ENCODE data around the gene TMCO2.

The TMCO2 gene

GRCh38 chr1:40273547-40274166, 25.9 kb downstream of the TMCO2 start:
- Histone ChIP-seq H3K4me3 (ENCODE audit: low read length) (no peak overlapping the region), H3K4me1 (ENCODE audit: control insufficient read depth, insufficient read depth, low read length) (peaks cover 6% of the 10 kb centered on the region), H3K9ac (ENCODE audit: low read length) (no peak overlapping the region), H3K36me3 (ENCODE audit: control insufficient read depth, insufficient read depth, low read length, severe bottlenecking) (peaks cover 72% of the 10 kb centered on the region), H3K27me3 (replicated peaks; ENCODE audit: control insufficient read depth, insufficient read depth, low read length) (no peaks in the 10 kb centered on the region), H3K9me3 (ENCODE audit: control insufficient read depth, low read length) (no peaks in the 10 kb centered on the region)
- DNase-seq (ENCODE audit: low read depth) = no peak

- H3K9me3 ChIP-seq (ENCODE audit: control insufficient read depth, low read length) = no peaks in the 10 kb centered on the region
- peaks cover 6% of the 10 kb centered on the region for H3K4me1 ChIP-seq (ENCODE audit: control insufficient read depth, insufficient read depth, low read length)
- DNase-seq (ENCODE audit: low read depth) = no peak
- H3K9ac ChIP-seq (ENCODE audit: low read length) = no peak overlapping the region
- H3K36me3 ChIP-seq (ENCODE audit: control insufficient read depth, insufficient read depth, low read length, severe bottlenecking) = peaks cover 74% of the 10 kb centered on the region
- no peaks in the 10 kb centered on the region for H3K27me3 ChIP-seq (replicated peaks; ENCODE audit: control insufficient read depth, insufficient read depth, low read length)
- H3K4me3 ChIP-seq (ENCODE audit: low read length) = no peak overlapping the region
These were observed 26.6 kb downstream of the TMCO2 start for GRCh38 chr1:40274331-40274730.

DNA sequence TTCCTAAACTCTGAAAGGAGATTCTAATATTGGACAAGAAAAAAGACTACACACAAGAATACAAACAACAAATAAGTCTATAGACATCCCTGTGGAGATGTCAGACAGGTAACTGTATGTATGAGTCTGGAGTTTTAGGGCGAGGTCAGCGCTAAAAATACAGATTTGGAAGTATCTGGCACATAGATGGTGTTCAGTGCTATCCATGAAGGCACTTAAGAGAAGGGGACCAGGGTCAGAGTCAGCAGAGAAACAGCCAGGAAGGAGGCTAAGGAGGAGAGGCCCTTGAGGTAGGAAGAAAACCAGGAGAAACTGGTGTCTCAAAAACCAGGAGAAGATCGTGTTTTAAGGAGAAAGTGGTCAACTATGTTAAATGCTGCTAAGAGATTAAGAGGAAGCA, 28.4 kb downstream of the TMCO2 start:
- Histone ChIP-seq H3K9me3 (ENCODE audit: control insufficient read depth, low read length) (no peaks in the 10 kb centered on the region), H3K4me1 (ENCODE audit: control insufficient read depth, insufficient read depth, low read length) (no peaks in the 10 kb centered on the region), H3K9ac (ENCODE audit: low read length) (no peak overlapping the region), H3K4me3 (ENCODE audit: low read length) (no peak overlapping the region), H3K27me3 (replicated peaks; ENCODE audit: control insufficient read depth, insufficient read depth, low read length) (no peaks in the 10 kb centered on the region), H3K36me3 (ENCODE audit: control insufficient read depth, insufficient read depth, low read length, severe bottlenecking) (peaks cover 67% of the 10 kb centered on the region)
- no peak for DNase-seq (ENCODE audit: low read depth)

DNA sequence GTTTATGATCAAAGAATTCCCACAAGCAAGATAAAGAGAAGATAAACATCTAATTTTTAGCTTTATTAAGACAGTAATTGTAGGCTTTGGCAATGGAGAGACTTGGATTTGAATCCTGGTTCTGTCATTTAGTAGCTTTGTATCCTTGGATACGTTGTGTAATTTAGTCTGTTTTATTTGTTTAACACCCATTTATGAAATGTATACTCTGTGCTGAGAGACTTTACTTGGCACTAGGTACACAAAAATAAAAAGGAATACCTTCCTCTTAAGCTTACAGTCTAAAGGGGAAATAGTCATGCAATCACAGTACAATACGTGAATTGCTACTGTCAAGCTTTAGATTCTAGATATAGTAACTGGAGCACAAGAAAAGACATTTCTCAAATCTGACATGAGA, 34.1 kb downstream of the TMCO2 start:
- H3K4me1 ChIP-seq (ENCODE audit: control insufficient read depth, insufficient read depth, low read length) = no peaks in the 10 kb centered on the region
- no peaks in the 10 kb centered on the region for H3K9me3 ChIP-seq (ENCODE audit: control insufficient read depth, low read length)
- H3K9ac ChIP-seq (ENCODE audit: low read length) = no peak overlapping the region
- no peak for DNase-seq (ENCODE audit: low read depth)
- H3K36me3 ChIP-seq (ENCODE audit: control insufficient read depth, insufficient read depth, low read length, severe bottlenecking) = peaks cover 55% of the 10 kb centered on the region
- no peak overlapping the region for H3K4me3 ChIP-seq (ENCODE audit: low read length)
- H3K27me3 ChIP-seq (replicated peaks; ENCODE audit: control insufficient read depth, insufficient read depth, low read length) = no peaks in the 10 kb centered on the region

DNA sequence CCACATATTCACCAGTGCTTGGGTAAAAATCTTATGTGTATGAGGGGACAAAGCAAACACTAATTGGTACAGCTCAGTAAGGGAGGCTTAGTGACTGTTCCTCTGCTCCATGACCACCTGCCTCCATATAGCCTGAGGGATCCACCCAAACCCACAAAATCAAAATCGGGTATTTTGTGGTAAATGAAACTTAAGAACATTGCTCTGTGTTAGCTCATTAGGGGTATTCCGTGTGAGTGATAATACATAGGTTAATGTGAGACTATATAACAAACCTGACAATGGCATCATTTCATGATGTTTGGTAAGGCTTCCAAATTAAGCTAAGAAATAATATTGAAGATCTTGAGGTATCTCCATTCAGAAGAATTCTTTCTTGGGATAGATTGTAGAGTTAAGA, 43.6 kb downstream of the TMCO2 start:
- no peaks in the 10 kb centered on the region for H3K4me1 ChIP-seq (ENCODE audit: control insufficient read depth, insufficient read depth, low read length)
- no peaks in the 10 kb centered on the region for H3K9me3 ChIP-seq (ENCODE audit: control insufficient read depth, low read length)
- H3K36me3 ChIP-seq (ENCODE audit: control insufficient read depth, insufficient read depth, low read length, severe bottlenecking) = peaks cover 71% of the 10 kb centered on the region

DNA sequence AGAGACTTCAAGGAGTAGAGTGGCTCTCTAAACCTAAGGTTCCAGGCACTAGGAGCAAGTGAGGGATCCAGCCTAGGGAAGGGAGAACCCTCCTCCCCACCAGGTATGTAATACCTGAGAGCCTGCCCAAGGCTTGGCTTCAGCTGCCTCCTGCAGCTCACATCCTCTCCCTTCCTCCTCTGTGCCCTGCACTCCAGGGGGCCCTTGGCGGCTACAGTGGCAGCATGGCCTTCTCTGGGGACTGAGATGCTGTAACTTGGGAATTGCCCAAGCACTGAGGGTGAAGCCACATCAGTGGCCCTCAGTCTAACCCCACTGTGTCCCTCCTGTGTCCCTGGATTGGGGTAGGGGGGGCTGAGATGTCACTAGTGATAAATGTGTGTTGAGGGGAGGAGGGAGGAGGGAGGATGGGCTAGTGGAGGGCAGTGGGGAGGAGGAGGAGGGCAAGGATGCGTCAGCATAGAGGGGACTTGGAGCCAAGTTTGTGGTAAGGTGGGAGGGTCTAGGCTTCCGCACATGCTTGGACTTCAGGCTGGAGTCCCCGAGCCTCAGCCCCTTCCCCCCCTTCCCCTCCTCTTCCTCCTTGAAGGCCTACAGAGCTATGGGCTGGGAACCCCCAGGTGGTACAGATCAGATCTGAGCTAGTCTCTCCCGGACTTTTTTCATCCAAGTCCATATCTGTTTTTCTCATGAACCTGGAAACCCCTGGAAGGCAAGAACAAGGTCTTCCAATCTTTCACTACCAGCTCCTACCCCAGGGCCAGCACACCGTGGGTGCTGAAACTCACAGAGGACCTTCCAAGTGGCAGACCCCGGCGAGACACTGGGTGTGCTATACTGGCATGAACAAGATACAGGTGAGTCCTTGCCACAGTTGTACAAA, 51.9 kb downstream of the TMCO2 start:
- Histone ChIP-seq H3K9ac (ENCODE audit: low read length) (no peak overlapping the region), H3K4me1 (ENCODE audit: control insufficient read depth, insufficient read depth, low read length) (no peaks in the 10 kb centered on the region), H3K9me3 (ENCODE audit: control insufficient read depth, low read length) (no peaks in the 10 kb centered on the region), H3K4me3 (ENCODE audit: low read length) (no peak overlapping the region), H3K36me3 (ENCODE audit: control insufficient read depth, insufficient read depth, low read length, severe bottlenecking) (no peaks in the 10 kb centered on the region), H3K27me3 (replicated peaks; ENCODE audit: control insufficient read depth, insufficient read depth, low read length) (peaks cover 37% of the 10 kb centered on the region)
- DNase-seq (ENCODE audit: low read depth) = no peak

More for the DNA sequence above, 43.6 kb downstream of the TMCO2 start:
- H3K27me3 ChIP-seq (replicated peaks; ENCODE audit: control insufficient read depth, insufficient read depth, low read length) = no peaks in the 10 kb centered on the region
- no peak for DNase-seq (ENCODE audit: low read depth)
- H3K4me3 ChIP-seq (ENCODE audit: low read length) = no peak overlapping the region
- H3K9ac ChIP-seq (ENCODE audit: low read length) = no peak overlapping the region

DNA sequence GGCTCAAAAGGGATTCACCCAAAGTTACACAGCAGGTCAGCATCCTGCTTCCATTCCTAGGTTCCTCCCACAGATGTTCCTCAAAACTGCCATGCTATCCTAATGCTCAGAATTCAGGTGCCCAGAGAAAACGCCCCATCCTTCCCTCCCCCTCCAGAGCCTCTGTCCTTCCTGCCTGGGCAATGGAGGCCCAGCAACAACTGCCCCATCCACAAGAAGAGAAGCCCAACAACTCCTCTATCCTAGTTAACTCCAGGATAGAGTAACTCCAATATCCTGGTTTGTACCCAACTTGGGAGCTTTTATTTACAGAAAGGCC, 52.5 kb downstream of the TMCO2 start:
- H3K27me3 ChIP-seq (replicated peaks; ENCODE audit: control insufficient read depth, insufficient read depth, low read length) = peaks cover 38% of the 10 kb centered on the region
- no peaks in the 10 kb centered on the region for H3K9me3 ChIP-seq (ENCODE audit: control insufficient read depth, low read length)
- no peak overlapping the region for H3K9ac ChIP-seq (ENCODE audit: low read length)
- no peak overlapping the region for H3K4me3 ChIP-seq (ENCODE audit: low read length)
- DNase-seq (ENCODE audit: low read depth) = no peak
- no peaks in the 10 kb centered on the region for H3K4me1 ChIP-seq (ENCODE audit: control insufficient read depth, insufficient read depth, low read length)
- H3K36me3 ChIP-seq (ENCODE audit: control insufficient read depth, insufficient read depth, low read length, severe bottlenecking) = no peaks in the 10 kb centered on the region

DNA sequence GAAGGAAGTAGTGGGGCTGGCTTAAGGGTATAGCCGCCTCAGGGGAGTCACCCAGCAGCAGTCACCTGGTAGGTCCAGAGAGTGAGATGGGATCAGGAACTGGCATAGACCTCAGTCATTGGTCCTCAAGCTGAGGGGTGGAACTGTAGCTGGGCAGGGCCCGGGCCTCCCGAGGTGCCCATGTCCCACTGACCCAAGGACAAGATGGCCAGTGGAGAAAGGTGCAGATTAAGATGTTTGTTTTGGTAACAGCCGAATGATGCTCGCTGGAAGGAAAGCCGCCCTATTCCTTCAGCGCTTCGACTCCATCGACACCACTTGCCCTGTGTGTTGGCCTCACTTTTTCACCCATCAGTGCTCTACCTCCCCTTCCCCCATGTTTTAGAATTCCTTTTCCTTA, 52.9 kb downstream of the TMCO2 start:
- peaks cover 38% of the 10 kb centered on the region for H3K27me3 ChIP-seq (replicated peaks; ENCODE audit: control insufficient read depth, insufficient read depth, low read length)
- DNase-seq (ENCODE audit: low read depth) = no peak
- no peaks in the 10 kb centered on the region for H3K4me1 ChIP-seq (ENCODE audit: control insufficient read depth, insufficient read depth, low read length)
- no peak overlapping the region for H3K9ac ChIP-seq (ENCODE audit: low read length)
- H3K4me3 ChIP-seq (ENCODE audit: low read length) = no peak overlapping the region
- no peaks in the 10 kb centered on the region for H3K36me3 ChIP-seq (ENCODE audit: control insufficient read depth, insufficient read depth, low read length, severe bottlenecking)
- no peaks in the 10 kb centered on the region for H3K9me3 ChIP-seq (ENCODE audit: control insufficient read depth, low read length)

- no peaks in the 10 kb centered on the region for H3K9me3 ChIP-seq (ENCODE audit: control insufficient read depth, low read length)
- no peaks in the 10 kb centered on the region for H3K4me1 ChIP-seq (ENCODE audit: control insufficient read depth, insufficient read depth, low read length)
- no peak overlapping the region for H3K4me3 ChIP-seq (ENCODE audit: low read length)
- peaks cover 38% of the 10 kb centered on the region for H3K27me3 ChIP-seq (replicated peaks; ENCODE audit: control insufficient read depth, insufficient read depth, low read length)
- no peak for DNase-seq (ENCODE audit: low read depth)
- H3K9ac ChIP-seq (ENCODE audit: low read length) = no peak overlapping the region
- H3K36me3 ChIP-seq (ENCODE audit: control insufficient read depth, insufficient read depth, low read length, severe bottlenecking) = no peaks in the 10 kb centered on the region
These were observed 53.3 kb downstream of the TMCO2 start for GRCh38 chr1:40301066-40301465.
